Measurements from ENCODE around the gene LCT. TPM values are rescaled to one million over a fixed set of nuclear protein-coding genes. Genes with fewer than 3 reads are reported as not detected.

LCT gene
- total and polyA plus RNA-seq, 4 donors = 0.01 to 0.06 (median 0.02) TPM; not detected in 1

DNA sequence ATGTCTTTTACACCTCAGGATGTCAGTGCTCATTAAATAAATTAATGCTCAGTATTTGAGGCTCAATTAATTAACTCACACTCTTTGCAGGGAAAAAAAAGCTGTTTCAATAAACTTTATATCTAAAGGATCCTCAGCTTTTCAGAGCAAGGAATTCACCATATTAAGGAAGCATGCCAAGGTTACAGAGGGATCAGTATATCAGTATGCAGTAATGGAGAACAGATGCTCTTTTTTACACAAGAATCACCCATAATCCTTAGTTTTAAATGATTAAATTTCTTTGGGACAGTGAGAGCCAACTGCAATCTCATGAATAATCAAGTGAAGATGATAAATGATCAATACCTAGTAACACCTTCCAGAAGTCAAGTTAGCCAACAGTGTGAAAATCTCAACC, 14.9 kb upstream of the LCT start:
- Histone ChIP-seq H3K36me3 (ENCODE audit: control insufficient read depth in 4 of 4, insufficient read depth in 4 of 4, low read length in 4 of 4) (peaks cover 8 to 30% (median 19%) of the 10 kb centered on the region in 4 donors), H3K4me3 (no peak overlapping the region), H3K9me3 (ENCODE audit: control insufficient read depth in 4 of 4, insufficient read depth in 3 of 4, low read length in 3 of 4) (no peaks in the 10 kb centered on the region), H3K9ac (ENCODE audit: insufficient read depth in 1 of 2, low read length in 2 of 2) (no peak overlapping the region), H3K4me1 (ENCODE audit: control insufficient read depth in 5 of 5, insufficient read depth in 5 of 5, low read length in 5 of 5) (no peaks in the 10 kb centered on the region), H3K27ac (ENCODE audit: low read depth in 1 of 2, low read length in 1 of 2) (no peak overlapping the region), H3K27me3 (ENCODE audit: control insufficient read depth in 3 of 3, insufficient read depth in 3 of 3, low read length in 2 of 3) (no peaks in the 10 kb centered on the region)
- ATAC-seq (ENCODE audit: insufficient read depth, low FRiP score) (no peak), DNase-seq (no peak)
- TF ChIP-seq, protein P1, sequence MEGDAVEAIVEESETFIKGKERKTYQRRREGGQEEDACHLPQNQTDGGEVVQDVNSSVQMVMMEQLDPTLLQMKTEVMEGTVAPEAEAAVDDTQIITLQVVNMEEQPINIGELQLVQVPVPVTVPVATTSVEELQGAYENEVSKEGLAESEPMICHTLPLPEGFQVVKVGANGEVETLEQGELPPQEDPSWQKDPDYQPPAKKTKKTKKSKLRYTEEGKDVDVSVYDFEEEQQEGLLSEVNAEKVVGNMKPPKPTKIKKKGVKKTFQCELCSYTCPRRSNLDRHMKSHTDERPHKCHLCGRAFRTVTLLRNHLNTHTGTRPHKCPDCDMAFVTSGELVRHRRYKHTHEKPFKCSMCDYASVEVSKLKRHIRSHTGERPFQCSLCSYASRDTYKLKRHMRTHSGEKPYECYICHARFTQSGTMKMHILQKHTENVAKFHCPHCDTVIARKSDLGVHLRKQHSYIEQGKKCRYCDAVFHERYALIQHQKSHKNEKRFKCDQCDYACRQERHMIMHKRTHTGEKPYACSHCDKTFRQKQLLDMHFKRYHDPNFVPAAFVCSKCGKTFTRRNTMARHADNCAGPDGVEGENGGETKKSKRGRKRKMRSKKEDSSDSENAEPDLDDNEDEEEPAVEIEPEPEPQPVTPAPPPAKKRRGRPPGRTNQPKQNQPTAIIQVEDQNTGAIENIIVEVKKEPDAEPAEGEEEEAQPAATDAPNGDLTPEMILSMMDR (IDR thresholded peaks at IDR 0.05; ENCODE audit: control extremely low read depth, extremely low read depth) = no peak

DNA sequence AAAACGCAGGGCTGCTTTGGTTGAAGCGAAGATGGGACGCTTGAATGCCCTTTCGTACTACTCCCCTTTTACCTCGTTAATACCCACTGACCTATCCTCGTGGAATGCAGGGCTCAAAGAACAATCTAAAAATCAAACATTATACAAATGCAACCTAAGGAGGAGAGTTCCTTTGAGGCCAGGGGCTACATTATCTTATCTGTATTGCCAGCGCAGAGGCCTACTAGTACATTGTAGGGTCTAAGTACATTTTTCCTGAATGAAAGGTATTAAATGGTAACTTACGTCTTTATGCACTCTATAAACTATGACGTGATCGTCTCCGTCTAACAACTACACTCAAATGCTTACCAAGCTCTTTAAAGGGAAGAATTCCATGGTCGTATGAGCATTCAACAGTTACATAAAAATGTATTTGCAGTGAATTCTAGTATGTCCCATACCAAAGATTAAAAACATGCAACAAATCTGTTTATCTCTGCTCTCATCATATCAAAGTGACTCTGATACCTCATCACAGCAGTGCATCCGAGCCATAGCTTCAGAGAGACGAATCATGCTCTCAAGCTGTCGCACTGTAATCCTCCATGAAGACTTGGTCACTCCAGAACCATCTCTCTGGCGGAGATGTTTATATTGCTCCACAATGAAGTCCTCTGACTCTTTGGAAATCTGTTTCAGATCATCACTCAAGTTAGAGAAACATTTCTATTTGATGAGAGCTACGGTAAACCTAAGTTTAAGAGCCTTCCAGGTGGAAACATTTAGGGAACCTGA, 14.1 kb upstream of the LCT start:
- Histone ChIP-seq H3K27ac (ENCODE audit: low read depth in 1 of 2, low read length in 1 of 2) (no peak overlapping the region), H3K4me3 (no peak overlapping the region), H3K9ac (ENCODE audit: insufficient read depth in 1 of 2, low read length in 2 of 2) (no peak overlapping the region), H3K4me1 (ENCODE audit: control insufficient read depth in 5 of 5, insufficient read depth in 5 of 5, low read length in 5 of 5) (no peaks in the 10 kb centered on the region), H3K36me3 (ENCODE audit: control insufficient read depth in 4 of 4, insufficient read depth in 4 of 4, low read length in 4 of 4) (peaks cover 5 to 34% (median 17%) of the 10 kb centered on the region in 4 donors), H3K27me3 (ENCODE audit: control insufficient read depth in 3 of 3, insufficient read depth in 3 of 3, low read length in 2 of 3) (no peaks in the 10 kb centered on the region), H3K9me3 (ENCODE audit: control insufficient read depth in 4 of 4, insufficient read depth in 3 of 4, low read length in 3 of 4) (no peaks in the 10 kb centered on the region)
- TF ChIP-seq, protein P1 (IDR thresholded peaks at IDR 0.05; ENCODE audit: control extremely low read depth, extremely low read depth) = no peak
- no peak for DNase-seq
- no peak for ATAC-seq (ENCODE audit: insufficient read depth, low FRiP score)
- 88 to 91% methylated on average over 17 of the region's 17 CpGs for WGBS, 2 donors

DNA sequence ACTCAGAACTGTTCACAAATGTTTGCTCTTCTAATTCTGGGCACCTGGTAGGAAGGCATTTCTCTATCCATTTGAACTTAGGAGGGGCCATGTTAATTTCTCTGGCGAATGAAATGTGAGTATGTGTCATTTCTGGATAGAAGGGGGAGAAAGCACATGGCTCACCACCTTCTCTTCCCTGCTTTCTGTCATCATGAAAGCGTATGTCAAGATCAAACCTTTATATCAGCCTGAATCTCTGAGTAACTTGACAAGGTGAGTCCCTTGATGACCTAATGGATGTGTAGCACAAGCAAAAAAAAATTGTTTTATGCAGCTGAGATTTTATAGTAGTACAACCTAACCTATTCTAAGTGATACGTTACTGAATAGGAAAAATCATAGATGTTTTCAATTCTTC, 12.1 kb upstream of the LCT start:
- no peaks in the 10 kb centered on the region for H3K27me3 ChIP-seq (ENCODE audit: control insufficient read depth in 3 of 3, insufficient read depth in 3 of 3, low read length in 2 of 3)
- H3K9ac ChIP-seq (ENCODE audit: insufficient read depth in 1 of 2, low read length in 2 of 2) = no peak overlapping the region
- 85 to 93% methylated on average over 3 of the region's 3 CpGs for WGBS, 2 donors
- TF ChIP-seq, protein P1 (IDR thresholded peaks at IDR 0.05; ENCODE audit: control extremely low read depth, extremely low read depth) = no peak
- no peak overlapping the region for H3K4me3 ChIP-seq
- no peak for ATAC-seq (ENCODE audit: insufficient read depth, low FRiP score)
- peaks cover 2 to 38% (median 17%) of the 10 kb centered on the region in 4 donors for H3K36me3 ChIP-seq (ENCODE audit: control insufficient read depth in 4 of 4, insufficient read depth in 4 of 4, low read length in 4 of 4)
- no peaks in the 10 kb centered on the region for H3K9me3 ChIP-seq (ENCODE audit: control insufficient read depth in 4 of 4, insufficient read depth in 3 of 4, low read length in 3 of 4)
- H3K27ac ChIP-seq (ENCODE audit: low read depth in 1 of 2, low read length in 1 of 2) = no peak overlapping the region
- H3K4me1 ChIP-seq (ENCODE audit: control insufficient read depth in 5 of 5, insufficient read depth in 5 of 5, low read length in 5 of 5) = no peaks in the 10 kb centered on the region
- no peak for DNase-seq
